Keratinocyte (primary cell): ENCODE results near the gene SLC9C2. TPM values are rescaled to one million over a fixed set of nuclear protein-coding genes. Genes with fewer than 3 reads are reported as not detected.

Experiments
- DNase-seq: peaks from one replicate; pipeline ENCODE4 v3.0.0-alpha.2; 2011; ENCODE audit warnings: low read depth, missing footprints, low spot score
- FAIRE-seq: peaks from 2 replicates; lab custom pipeline; 2011; peaks lifted over from hg19 to GRCh38; lab: Jason Lieb, UNC
- H2AFZ ChIP-seq: 2 replicates; pipeline ENCODE4 v1.6.0; 2012; ENCODE audit warnings: low read length, control low read depth, inconsistent platforms; ENCODE audit not compliant: control insufficient read depth
- H3K27ac ChIP-seq: 2 replicates; pipeline ENCODE4 v1.5.1; 2011; ENCODE audit warnings: low read length; ENCODE audit not compliant: control insufficient read depth, insufficient read depth
- H3K27me3 ChIP-seq: 3 replicates; pipeline ENCODE4 v1.6.0; 2011; ENCODE audit warnings: low read length; ENCODE audit not compliant: control insufficient read depth, insufficient read depth; ENCODE audit errors: extremely low read depth
- H3K36me3 ChIP-seq, 2 experiments: 2 replicates in 1 of 2; 3 replicates in 1 of 2; pipeline ENCODE4 v1.5.1; 2011; ENCODE audit warnings: low read length in 2 of 2, mild to moderate bottlenecking in 1 of 2; ENCODE audit not compliant: control insufficient read depth in 2 of 2, insufficient read depth in 2 of 2; ENCODE audit errors: extremely low read depth in 1 of 2
- H3K4me1 ChIP-seq: 3 replicates; pipeline ENCODE4 v1.5.1; 2011; ENCODE audit warnings: low read length; ENCODE audit not compliant: control insufficient read depth, insufficient read depth; ENCODE audit errors: extremely low read depth
- H3K4me2 ChIP-seq: 3 replicates; pipeline ENCODE4 v1.6.0; 2011; ENCODE audit warnings: low read depth, low read length; ENCODE audit not compliant: control insufficient read depth, insufficient read depth; ENCODE audit errors: extremely low read depth
- H3K4me3 ChIP-seq, 3 experiments: fragments of 200-600 bp in 1 of 3; sonication (generic) in 1 of 3; 2 replicates in 2 of 3; 3 replicates in 1 of 3; pipeline ENCODE4 v1.5.1; 2011 to 2016; ENCODE audit warnings: low read length in 3 of 3, mild to moderate bottlenecking in 3 of 3, control low read depth in 2 of 3, inconsistent platforms in 1 of 3, low read depth in 1 of 3, mixed read lengths in 1 of 3, mixed run types in 1 of 3, moderate library complexity in 1 of 3; ENCODE audit not compliant: control insufficient read depth in 2 of 3, insufficient read depth in 2 of 3; ENCODE audit errors: extremely low read depth in 1 of 3
- H3K79me2 ChIP-seq: 2 replicates; pipeline ENCODE4 v1.6.0; 2012; ENCODE audit warnings: low read length; ENCODE audit not compliant: control insufficient read depth, insufficient read depth
- H3K9ac ChIP-seq: 3 replicates; pipeline ENCODE4 v1.6.0; 2011; ENCODE audit warnings: low read length; ENCODE audit not compliant: control insufficient read depth, insufficient read depth; ENCODE audit errors: extremely low read depth
- H3K9me1 ChIP-seq: 3 replicates; pipeline ENCODE4 v1.6.0; 2011; ENCODE audit warnings: low read length; ENCODE audit not compliant: control insufficient read depth, insufficient read depth; ENCODE audit errors: extremely low read depth
- H3K9me3 ChIP-seq: 2 replicates; pipeline ENCODE4 v1.5.1; 2012; ENCODE audit warnings: low read depth, low read length; ENCODE audit not compliant: control insufficient read depth
- H4K20me1 ChIP-seq: 3 replicates; pipeline ENCODE4 v1.6.0; 2011; ENCODE audit warnings: low read length; ENCODE audit not compliant: control insufficient read depth, insufficient read depth; ENCODE audit errors: extremely low read depth
- CTCF ChIP-seq, 3 experiments: IDR thresholded peaks in 1 of 3; conservative IDR thresholded peaks in 1 of 3; optimal IDR thresholded peaks in 1 of 3; 2 replicates in 2 of 3; 3 replicates in 1 of 3; pipeline versions ENCODE3 to v1.5.1; 2011; ENCODE audit warnings: low read length in 3 of 3, mild to moderate bottlenecking in 3 of 3, moderate library complexity in 2 of 3, control low read depth in 1 of 3, inconsistent platforms in 1 of 3; ENCODE audit not compliant: insufficient read depth in 2 of 3; ENCODE audit errors: extremely low read depth in 1 of 3
- EZH2 ChIP-seq: IDR thresholded peaks from one replicate; pipeline ENCODE4 v1.6.1; 2012; ENCODE audit warnings: inconsistent platforms, mild to moderate bottlenecking, low read length, moderate library complexity
- dilution Hi-C: fragments of 300-500 bp; cut with MboI; formaldehyde crosslinking; loops from one replicate; pipeline ENCODE4 v1.7.0; 2020; ENCODE audit warnings: low sequenced_read_pairs; ENCODE audit not compliant: extremely low pct_ligation_motif_present
- polyA plus RNA-seq, 5 experiments: library from polyadenylated mRNA; depleted of rRNA in 3 of 5; stranded (reverse) in 3 of 5; stranded (forward) in 1 of 5; unstranded in 1 of 5; fragments of >200 nt; gene quantifications; 1 replicate in 1 of 5; 2 replicates in 3 of 5; 3 replicates in 1 of 5; pipeline versions ENCODE4 v1.2.1 to v1.2.3, GENCODE V29; 2011 to 2012; ENCODE audit warnings: missing spikeins in 2 of 5, low read depth in 1 of 5, low replicate concordance in 1 of 5

Gene SLC9C2
- polyA plus RNA-seq, 1 donor (not counting 4 experiments of a cell fraction or from before 2014, with no cell fraction given) = not detected

- no peaks in the 10 kb centered on the region for H3K9me3 ChIP-seq
- H3K9me1 ChIP-seq = no peaks in the 10 kb centered on the region
- H2AFZ ChIP-seq = no peak overlapping the region
- H3K79me2 ChIP-seq = no peaks in the 10 kb centered on the region
- H3K36me3 ChIP-seq = peaks cover 26% of the 10 kb centered on the region in 2 experiments
- DNase-seq (no peak), FAIRE-seq (no peak)
- H3K4me3 ChIP-seq = no peak overlapping the region
- H3K4me2 ChIP-seq = no peak overlapping the region
- H3K9ac ChIP-seq = no peak overlapping the region
- dilution Hi-C loops = no loop called here
- H4K20me1 ChIP-seq = no peaks in the 10 kb centered on the region
- H3K27me3 ChIP-seq = no peaks in the 10 kb centered on the region
- TF ChIP-seq CTCF (optimal IDR thresholded peaks at IDR 0.05 in 1 of 3, IDR thresholded peaks at IDR 0.05 in 1 of 3, conservative IDR thresholded peaks at IDR 0.05 in 1 of 3; ENCODE audit: extremely low read depth in 1 of 3, insufficient read depth in 2 of 3, low read length in 3 of 3) (no peak), EZH2 (no peak)
- no peak overlapping the region for H3K27ac ChIP-seq
- no peaks in the 10 kb centered on the region for H3K4me1 ChIP-seq
Measured at GRCh38 chr1:173488001-173488400, 114.9 kb downstream of the SLC9C2 start.

GRCh38 chr1:173485401-173485800, 117.5 kb downstream of the SLC9C2 start:
- H3K9ac ChIP-seq = no peak overlapping the region
- dilution Hi-C loops = no loop called here
- H2AFZ ChIP-seq = no peak overlapping the region
- H4K20me1 ChIP-seq = no peaks in the 10 kb centered on the region
- H3K4me2 ChIP-seq = no peak overlapping the region
- peaks cover 35 to 44% of the 10 kb centered on the region in 2 experiments for H3K36me3 ChIP-seq
- H3K9me1 ChIP-seq = no peaks in the 10 kb centered on the region
- H3K27ac ChIP-seq = no peak overlapping the region
- H3K4me1 ChIP-seq = no peaks in the 10 kb centered on the region
- H3K9me3 ChIP-seq = no peaks in the 10 kb centered on the region
- no peak for DNase-seq
- no peak overlapping the region for H3K4me3 ChIP-seq
- H3K79me2 ChIP-seq = peaks cover 3% of the 10 kb centered on the region
- H3K27me3 ChIP-seq = no peaks in the 10 kb centered on the region
- FAIRE-seq = no peak
- no peak for TF ChIP-seq EZH2
- no peak for TF ChIP-seq CTCF (optimal IDR thresholded peaks at IDR 0.05 in 1 of 3, IDR thresholded peaks at IDR 0.05 in 1 of 3, conservative IDR thresholded peaks at IDR 0.05 in 1 of 3; ENCODE audit: extremely low read depth in 1 of 3, insufficient read depth in 2 of 3, low read length in 3 of 3)
